22Rv1 (cell line): ENCODE measurements around the gene SUMF1.

ENCODE experiments used
- ZFX ChIP-seq: fragments of 450-650 bp; IDR thresholded peaks from 2 replicates; pipeline ENCODE4 v1.6.1; 2017; ENCODE audit warnings: antibody characterized with exemption, borderline replicate concordance
- TF ChIP-seq, protein P1 (sequence below): fragments of 450-650 bp; IDR thresholded peaks from 2 replicates; pipeline ENCODE4 v1.5.1; 2017; ENCODE audit warnings: mild to moderate bottlenecking

DNA sequence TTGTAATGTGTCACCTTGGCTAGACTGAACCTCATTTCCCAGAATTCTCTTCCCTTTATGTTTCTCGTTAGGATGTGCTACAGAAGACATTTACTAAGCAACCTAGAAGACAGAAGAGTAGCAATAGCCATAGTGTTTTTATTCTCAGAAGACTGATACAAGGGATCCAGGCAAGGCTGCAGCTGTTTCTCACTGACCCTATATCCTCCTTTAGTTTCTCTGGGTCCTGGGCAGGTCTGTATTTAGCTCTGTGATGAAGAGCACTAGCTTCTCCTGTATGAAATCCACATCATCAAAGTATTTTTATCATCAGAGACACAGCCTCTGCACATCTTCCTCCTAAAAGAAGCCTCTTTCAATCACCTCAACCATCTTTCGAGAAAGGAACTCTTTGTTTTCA, 72.5 kb downstream of the SUMF1 start:
- TF ChIP-seq, protein P1, sequence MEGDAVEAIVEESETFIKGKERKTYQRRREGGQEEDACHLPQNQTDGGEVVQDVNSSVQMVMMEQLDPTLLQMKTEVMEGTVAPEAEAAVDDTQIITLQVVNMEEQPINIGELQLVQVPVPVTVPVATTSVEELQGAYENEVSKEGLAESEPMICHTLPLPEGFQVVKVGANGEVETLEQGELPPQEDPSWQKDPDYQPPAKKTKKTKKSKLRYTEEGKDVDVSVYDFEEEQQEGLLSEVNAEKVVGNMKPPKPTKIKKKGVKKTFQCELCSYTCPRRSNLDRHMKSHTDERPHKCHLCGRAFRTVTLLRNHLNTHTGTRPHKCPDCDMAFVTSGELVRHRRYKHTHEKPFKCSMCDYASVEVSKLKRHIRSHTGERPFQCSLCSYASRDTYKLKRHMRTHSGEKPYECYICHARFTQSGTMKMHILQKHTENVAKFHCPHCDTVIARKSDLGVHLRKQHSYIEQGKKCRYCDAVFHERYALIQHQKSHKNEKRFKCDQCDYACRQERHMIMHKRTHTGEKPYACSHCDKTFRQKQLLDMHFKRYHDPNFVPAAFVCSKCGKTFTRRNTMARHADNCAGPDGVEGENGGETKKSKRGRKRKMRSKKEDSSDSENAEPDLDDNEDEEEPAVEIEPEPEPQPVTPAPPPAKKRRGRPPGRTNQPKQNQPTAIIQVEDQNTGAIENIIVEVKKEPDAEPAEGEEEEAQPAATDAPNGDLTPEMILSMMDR, result no peak
- no peak for TF ChIP-seq ZFX
